KMS-11 (cell line): Measurements from ENCODE around the gene SLC12A8.

Source experiments
- H2AFZ ChIP-seq: fragments of 200-600 bp; sonication (generic); 2 replicates; pipeline ENCODE4 v1.6.1; 2016; ENCODE audit warnings: antibody characterized with exemption, mixed run types, low read depth
- H3K27ac ChIP-seq: fragments of 200-600 bp; sonication (generic); 2 replicates; pipeline ENCODE4 v1.6.1; 2016; ENCODE audit warnings: mild to moderate bottlenecking, mixed run types
- H3K27me3 ChIP-seq: fragments of 200-600 bp; sonication (generic); 2 replicates; pipeline ENCODE4 v1.6.1; 2017; ENCODE audit warnings: mild to moderate bottlenecking, low read depth, mixed run types, moderate library complexity; ENCODE audit not compliant: insufficient read depth
- H3K36me3 ChIP-seq: fragments of 200-600 bp; sonication (generic); 2 replicates; pipeline ENCODE4 v1.6.1; 2017; ENCODE audit warnings: mild to moderate bottlenecking, mixed run types; ENCODE audit not compliant: insufficient read depth
- H3K4me1 ChIP-seq: fragments of 200-600 bp; sonication (generic); 2 replicates; pipeline ENCODE4 v1.6.1; 2016; ENCODE audit warnings: mild to moderate bottlenecking, low read depth, mixed run types; ENCODE audit not compliant: poor library complexity, severe bottlenecking
- H3K4me2 ChIP-seq: fragments of 200-600 bp; sonication (generic); 2 replicates; pipeline ENCODE4 v1.7.0; 2016; ENCODE audit warnings: mild to moderate bottlenecking, mixed run types
- H3K4me3 ChIP-seq: fragments of 200-600 bp; sonication (generic); IDR thresholded peaks from 2 replicates; pipeline ENCODE4 v1.6.1; 2017; ENCODE audit warnings: low read depth, low read length, mixed read lengths; ENCODE audit not compliant: insufficient read depth
- H3K79me2 ChIP-seq: fragments of 200-600 bp; sonication (generic); 2 replicates; pipeline ENCODE4 v1.6.1; 2016; ENCODE audit warnings: low read depth, mixed run types; ENCODE audit not compliant: insufficient read depth
- H3K9ac ChIP-seq: fragments of 200-600 bp; sonication (generic); 2 replicates; pipeline ENCODE4 v1.6.1; 2016; ENCODE audit warnings: mild to moderate bottlenecking, mixed run types
- H4K20me1 ChIP-seq: fragments of 200-600 bp; sonication (generic); 2 replicates; pipeline ENCODE4 v1.6.1; 2016; ENCODE audit warnings: mild to moderate bottlenecking, mixed run types; ENCODE audit not compliant: insufficient read depth
- CTCF ChIP-seq: fragments of 200-600 bp; sonication (generic); conservative IDR thresholded peaks from 2 replicates; pipeline ENCODE4 v1.6.1; 2017; ENCODE audit warnings: low read depth, mild to moderate bottlenecking, antibody characterized with exemption, low read length, moderate library complexity, mixed read lengths

SLC12A8 gene

GRCh38 chr3:125234831-125235230 is 22.3 kb upstream of the SLC12A8 start:
- Histone ChIP-seq H3K9ac (no peak overlapping the region), H3K27ac (no peak overlapping the region), H3K4me1 (no peaks in the 10 kb centered on the region), H2AFZ (no peak overlapping the region), H3K79me2 (no peaks in the 10 kb centered on the region), H3K4me3 (no peak overlapping the region), H3K4me2 (no peak overlapping the region), H3K36me3 (no peaks in the 10 kb centered on the region; the same call in 1 of the 2 replicates), H3K27me3 (no peaks in the 10 kb centered on the region), H4K20me1 (no peaks in the 10 kb centered on the region)
- TF ChIP-seq CTCF = no peak

GRCh38 chr3:125232401-125232800 is 19.9 kb upstream of the SLC12A8 start:
- Histone ChIP-seq H3K27ac (no peak overlapping the region), H2AFZ (no peak overlapping the region), H4K20me1 (no peaks in the 10 kb centered on the region), H3K4me2 (no peak overlapping the region), H3K4me1 (no peaks in the 10 kb centered on the region), H3K4me3 (no peak overlapping the region), H3K79me2 (no peaks in the 10 kb centered on the region), H3K36me3 (no peaks in the 10 kb centered on the region; the same call in 1 of the 2 replicates), H3K27me3 (no peaks in the 10 kb centered on the region), H3K9ac (no peak overlapping the region)
- TF ChIP-seq CTCF = no peak

GRCh38 chr3:125231895-125232294 is 19.3 kb upstream of the SLC12A8 start:
- Histone ChIP-seq H3K36me3 (no peaks in the 10 kb centered on the region; the same call in 1 of the 2 replicates), H3K4me3 (no peak overlapping the region), H3K27ac (no peak overlapping the region), H3K9ac (no peak overlapping the region), H2AFZ (no peak overlapping the region), H3K27me3 (no peaks in the 10 kb centered on the region), H3K4me1 (no peaks in the 10 kb centered on the region), H4K20me1 (no peaks in the 10 kb centered on the region), H3K79me2 (no peaks in the 10 kb centered on the region), H3K4me2 (no peak overlapping the region)
- TF ChIP-seq CTCF = no peak

- Histone ChIP-seq H3K4me2 (no peak overlapping the region), H3K79me2 (no peaks in the 10 kb centered on the region), H3K27ac (no peak overlapping the region), H3K4me1 (no peaks in the 10 kb centered on the region), H3K27me3 (no peaks in the 10 kb centered on the region), H3K4me3 (no peak overlapping the region), H2AFZ (no peak overlapping the region), H3K36me3 (no peaks in the 10 kb centered on the region; the same call in 1 of the 2 replicates), H4K20me1 (no peaks in the 10 kb centered on the region), H3K9ac (no peak overlapping the region)
- no peak for TF ChIP-seq CTCF
These were observed 17.2 kb upstream of the SLC12A8 start for GRCh38 chr3:125229707-125230106.

GRCh38 chr3:125229168-125229567 is 16.6 kb upstream of the SLC12A8 start:
- Histone ChIP-seq H3K27ac (no peak overlapping the region), H3K9ac (no peak overlapping the region), H2AFZ (no peak overlapping the region), H3K4me1 (no peaks in the 10 kb centered on the region), H3K36me3 (no peaks in the 10 kb centered on the region; the same call in 1 of the 2 replicates), H3K4me2 (no peak overlapping the region), H4K20me1 (no peaks in the 10 kb centered on the region), H3K79me2 (no peaks in the 10 kb centered on the region), H3K27me3 (no peaks in the 10 kb centered on the region), H3K4me3 (no peak overlapping the region)
- TF ChIP-seq CTCF = no peak
